ENCODE data around the gene KIF1A. TPM values are rescaled to one million over a fixed set of nuclear protein-coding genes. Genes with fewer than 3 reads are reported as not detected.

The KIF1A gene
- total RNA-seq, 1 experiment from 2014 or later: not detected

DNA sequence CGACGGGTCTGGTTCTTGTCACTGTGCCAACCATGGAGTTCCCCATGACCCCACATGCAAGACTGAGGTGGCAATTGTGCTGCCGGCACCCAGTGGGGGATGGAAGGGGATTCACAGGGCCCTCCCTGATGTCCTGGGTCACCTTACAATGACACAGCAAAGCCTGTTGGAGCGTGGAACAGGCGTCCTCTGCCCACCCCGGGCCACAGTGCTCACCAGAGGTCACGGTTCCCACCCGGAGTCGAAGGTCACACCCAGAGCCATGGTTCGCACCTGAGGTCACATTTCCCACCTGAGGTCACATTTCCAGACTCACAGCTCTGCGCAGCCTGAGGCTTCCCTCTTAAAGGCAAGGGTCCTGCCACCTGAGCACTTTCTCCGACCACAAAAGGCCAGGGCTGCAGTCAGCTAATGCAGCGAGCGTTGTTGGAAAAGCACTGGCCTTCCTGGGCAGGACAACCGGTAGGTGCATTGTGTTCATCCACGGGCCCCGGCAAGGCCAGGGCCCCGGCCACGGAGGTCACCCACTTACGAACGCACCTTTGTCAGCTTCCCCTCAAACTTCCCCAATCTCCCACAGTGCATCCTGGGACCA lies 24.0 kb downstream of the KIF1A start:
- H4K20me1 ChIP-seq (ENCODE audit: insufficient read depth): no peaks in the 10 kb centered on the region; the same call in 1 of the 2 replicates
- no peaks in the 10 kb centered on the region for H3K9me3 ChIP-seq (ENCODE audit: insufficient read depth, low read depth)
- no peaks in the 10 kb centered on the region for H3K9me2 ChIP-seq (ENCODE audit: insufficient read depth)
- ChIA-PET POLR2A (ENCODE audit: unreplicated experiment) (no interaction called here), CTCF (no interaction called here)
- no peak for TF ChIP-seq EZH2 (IDR thresholded peaks at IDR 0.05; ENCODE audit: low read depth)
- TF ChIP-seq, protein P1, sequence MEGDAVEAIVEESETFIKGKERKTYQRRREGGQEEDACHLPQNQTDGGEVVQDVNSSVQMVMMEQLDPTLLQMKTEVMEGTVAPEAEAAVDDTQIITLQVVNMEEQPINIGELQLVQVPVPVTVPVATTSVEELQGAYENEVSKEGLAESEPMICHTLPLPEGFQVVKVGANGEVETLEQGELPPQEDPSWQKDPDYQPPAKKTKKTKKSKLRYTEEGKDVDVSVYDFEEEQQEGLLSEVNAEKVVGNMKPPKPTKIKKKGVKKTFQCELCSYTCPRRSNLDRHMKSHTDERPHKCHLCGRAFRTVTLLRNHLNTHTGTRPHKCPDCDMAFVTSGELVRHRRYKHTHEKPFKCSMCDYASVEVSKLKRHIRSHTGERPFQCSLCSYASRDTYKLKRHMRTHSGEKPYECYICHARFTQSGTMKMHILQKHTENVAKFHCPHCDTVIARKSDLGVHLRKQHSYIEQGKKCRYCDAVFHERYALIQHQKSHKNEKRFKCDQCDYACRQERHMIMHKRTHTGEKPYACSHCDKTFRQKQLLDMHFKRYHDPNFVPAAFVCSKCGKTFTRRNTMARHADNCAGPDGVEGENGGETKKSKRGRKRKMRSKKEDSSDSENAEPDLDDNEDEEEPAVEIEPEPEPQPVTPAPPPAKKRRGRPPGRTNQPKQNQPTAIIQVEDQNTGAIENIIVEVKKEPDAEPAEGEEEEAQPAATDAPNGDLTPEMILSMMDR (conservative IDR thresholded peaks at IDR 0.05): no peak
- peaks cover 97% of the 10 kb centered on the region for H3K27me3 ChIP-seq (ENCODE audit: insufficient read depth, low read depth)
- no peak overlapping the region for H2AFZ ChIP-seq
- H3K27ac ChIP-seq: no peak overlapping the region
- no peaks in the 10 kb centered on the region for H3K79me2 ChIP-seq (ENCODE audit: low read depth)
- no peaks in the 10 kb centered on the region for H3F3A ChIP-seq (ENCODE audit: insufficient read depth, low read depth)
- H3K4me1 ChIP-seq (replicated peaks; ENCODE audit: insufficient read depth): no peaks in the 10 kb centered on the region
- no peak overlapping the region for H3K4me2 ChIP-seq
- DNase-seq: no peak
- no TSS peak for BruUV-seq (replicated peaks)
- no peak overlapping the region for H3K4me3 ChIP-seq
- H3K36me3 ChIP-seq (ENCODE audit: low read depth): no peaks in the 10 kb centered on the region
- intact Hi-C loops (cut with micrococcal nuclease; ENCODE audit: unreplicated experiment): no loop called here

DNA sequence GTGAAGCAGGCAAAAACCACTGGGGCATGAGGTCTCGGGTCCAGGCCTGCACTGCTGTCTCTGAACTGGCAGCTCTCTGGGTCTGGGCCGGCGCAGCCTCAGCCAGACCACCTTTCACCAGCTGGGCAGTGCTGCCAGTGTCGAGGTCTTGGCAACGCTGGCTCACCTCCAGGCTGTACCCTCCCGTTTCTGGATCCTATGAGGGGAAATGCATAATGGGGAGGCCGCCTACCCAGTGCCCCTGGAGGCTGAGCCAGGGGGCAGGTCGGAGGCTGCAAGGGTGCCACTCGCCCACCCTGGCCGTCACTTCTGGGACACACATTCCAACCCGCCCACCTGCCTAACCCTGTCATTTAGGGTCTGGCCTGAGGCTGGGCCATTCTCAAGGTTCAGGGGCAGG lies 24.6 kb downstream of the KIF1A start:
- Histone ChIP-seq H3K4me2 (no peak overlapping the region), H3K9me2 (ENCODE audit: insufficient read depth) (no peaks in the 10 kb centered on the region), H3F3A (ENCODE audit: insufficient read depth, low read depth) (no peaks in the 10 kb centered on the region), H3K4me3 (no peak overlapping the region), H3K9me3 (ENCODE audit: insufficient read depth, low read depth) (no peaks in the 10 kb centered on the region), H3K27me3 (ENCODE audit: insufficient read depth, low read depth) (peaks cover 97% of the 10 kb centered on the region), H3K27ac (no peak overlapping the region), H3K4me1 (replicated peaks; ENCODE audit: insufficient read depth) (no peaks in the 10 kb centered on the region), H2AFZ (no peak overlapping the region), H3K36me3 (ENCODE audit: low read depth) (no peaks in the 10 kb centered on the region), H3K79me2 (ENCODE audit: low read depth) (no peaks in the 10 kb centered on the region), H4K20me1 (ENCODE audit: insufficient read depth) (no peaks in the 10 kb centered on the region; the same call in 1 of the 2 replicates)
- ChIA-PET POLR2A (ENCODE audit: unreplicated experiment) (no interaction called here), CTCF (no interaction called here)
- no peak for TF ChIP-seq EZH2 (IDR thresholded peaks at IDR 0.05; ENCODE audit: low read depth)
- TF ChIP-seq, protein P1 (conservative IDR thresholded peaks at IDR 0.05): no peak
- no TSS peak for BruUV-seq (replicated peaks)
- DNase-seq: no peak
- intact Hi-C loops (cut with micrococcal nuclease; ENCODE audit: unreplicated experiment): no loop called here

DNA sequence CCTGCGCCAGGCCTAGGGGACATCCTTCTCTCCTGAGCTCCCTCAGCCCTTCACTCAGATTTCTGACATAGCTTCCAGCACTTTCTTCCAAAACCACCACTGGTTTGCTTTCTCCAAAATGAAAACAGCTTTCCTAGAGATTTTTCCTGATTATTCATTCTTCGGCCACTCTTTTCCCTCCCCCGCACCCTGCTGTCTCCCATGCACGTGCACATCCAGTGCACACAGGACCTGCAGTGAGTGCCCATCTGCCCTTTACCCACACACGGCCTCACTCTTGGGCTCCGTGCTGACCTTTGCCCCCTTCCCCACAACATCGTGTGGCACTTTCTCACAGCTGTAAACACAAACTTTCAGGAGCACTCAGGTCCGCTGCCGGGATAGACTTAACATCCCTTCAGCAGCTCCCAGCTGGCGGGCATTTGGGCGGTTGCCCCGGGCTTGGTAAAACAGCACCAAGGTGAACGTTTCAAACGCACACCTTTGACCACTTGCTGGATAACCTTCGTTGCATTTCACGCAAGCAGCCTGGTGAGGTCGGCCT lies 25.8 kb downstream of the KIF1A start:
- Histone ChIP-seq H3K36me3 (ENCODE audit: low read depth) (no peaks in the 10 kb centered on the region), H3F3A (ENCODE audit: insufficient read depth, low read depth) (no peaks in the 10 kb centered on the region), H3K4me1 (replicated peaks; ENCODE audit: insufficient read depth) (no peaks in the 10 kb centered on the region), H3K27ac (no peak overlapping the region), H3K4me3 (no peak overlapping the region), H3K4me2 (no peak overlapping the region), H2AFZ (no peak overlapping the region), H3K9me3 (ENCODE audit: insufficient read depth, low read depth) (no peaks in the 10 kb centered on the region), H3K9me2 (ENCODE audit: insufficient read depth) (no peaks in the 10 kb centered on the region), H3K27me3 (ENCODE audit: insufficient read depth, low read depth) (peaks cover 97% of the 10 kb centered on the region), H3K79me2 (ENCODE audit: low read depth) (no peaks in the 10 kb centered on the region), H4K20me1 (ENCODE audit: insufficient read depth) (no peaks in the 10 kb centered on the region)
- CTCF ChIA-PET: no interaction called here
- TF ChIP-seq, protein P1 (conservative IDR thresholded peaks at IDR 0.05): no peak
- no peak for TF ChIP-seq EZH2 (IDR thresholded peaks at IDR 0.05; ENCODE audit: low read depth)
- POLR2A ChIA-PET (ENCODE audit: unreplicated experiment): interaction anchor here (0.7 kb wide), 1 partner anchor 309 kb away, joined by 4 read pairs; no protein-coding TSS in a partner anchor
- DNase-seq: no peak
- BruUV-seq (replicated peaks): no TSS peak
- intact Hi-C loops (cut with micrococcal nuclease; ENCODE audit: unreplicated experiment): no loop called here
